ENCODE data around the gene MMD2.

Gene MMD2

DNA sequence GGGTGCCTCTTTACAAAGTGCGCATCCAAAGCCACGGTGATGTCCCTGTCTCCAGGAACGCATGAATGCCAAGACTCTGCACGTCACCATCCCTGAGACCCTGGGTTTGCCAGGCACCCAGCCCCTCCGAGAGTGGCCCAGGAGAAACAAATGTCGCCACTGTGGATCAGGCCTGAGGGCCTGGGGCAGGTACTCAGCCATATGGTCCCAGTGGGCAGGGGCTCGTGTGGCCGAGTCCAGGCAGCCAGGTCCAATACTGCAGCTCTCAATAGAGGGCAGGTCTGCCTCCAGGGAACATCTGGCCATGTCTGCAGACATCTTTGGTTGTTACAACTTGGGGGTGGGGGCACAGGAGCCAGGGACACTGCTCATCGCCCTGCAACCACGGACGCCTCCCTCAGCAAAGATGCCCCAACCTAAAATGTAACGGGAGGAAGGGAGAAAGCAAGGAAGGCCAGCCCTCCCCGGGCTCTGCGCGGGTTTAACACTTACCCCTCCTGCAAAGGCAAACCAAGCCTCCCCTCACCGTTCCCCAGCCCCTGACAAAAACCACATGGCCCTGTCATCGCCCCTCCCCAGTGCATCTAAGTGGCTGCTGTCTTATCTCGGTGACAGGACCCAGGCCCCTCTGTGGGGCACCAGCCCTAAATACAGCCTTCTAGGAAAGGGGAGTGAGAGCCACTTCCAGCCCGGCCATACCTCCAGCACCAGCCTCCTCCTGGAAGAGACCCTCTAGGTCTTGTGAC is 86.9 kb downstream of the MMD2 start:
- DNase-seq (ENCODE audit: low read depth in 3 of 3, low spot score in 1 of 3) = no peak

DNA sequence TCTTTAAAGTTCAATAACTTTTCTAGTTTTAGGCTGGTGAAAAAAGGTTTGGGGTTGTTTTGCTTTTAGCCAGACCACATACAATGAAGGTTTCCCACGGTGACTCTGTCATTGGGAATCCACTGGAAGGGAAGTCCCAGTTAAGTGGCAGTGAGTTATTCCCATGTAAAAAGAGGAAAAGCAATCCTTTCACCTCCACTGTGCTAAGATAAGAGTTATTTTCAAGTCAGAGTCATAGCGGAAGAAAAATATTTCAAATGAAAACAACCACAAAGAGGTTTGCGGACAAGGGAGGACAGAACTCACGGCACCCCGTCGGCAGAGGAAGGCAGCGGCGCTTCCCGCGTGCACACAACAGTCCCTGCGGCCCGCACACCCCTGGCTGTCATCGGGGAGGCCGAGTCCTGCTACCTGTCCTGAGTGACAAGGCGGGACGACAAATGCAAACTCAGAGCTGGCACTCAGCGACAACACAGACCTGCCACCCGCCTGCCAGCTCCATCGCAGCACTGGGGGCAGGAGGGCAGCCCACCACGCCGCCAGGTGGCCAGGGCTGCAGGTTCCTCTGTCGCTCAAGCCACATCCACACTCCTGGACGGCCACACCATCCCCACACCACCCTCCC is 87.8 kb downstream of the MMD2 start:
- no peak for DNase-seq (ENCODE audit: low read depth in 3 of 3, low spot score in 1 of 3)

DNA sequence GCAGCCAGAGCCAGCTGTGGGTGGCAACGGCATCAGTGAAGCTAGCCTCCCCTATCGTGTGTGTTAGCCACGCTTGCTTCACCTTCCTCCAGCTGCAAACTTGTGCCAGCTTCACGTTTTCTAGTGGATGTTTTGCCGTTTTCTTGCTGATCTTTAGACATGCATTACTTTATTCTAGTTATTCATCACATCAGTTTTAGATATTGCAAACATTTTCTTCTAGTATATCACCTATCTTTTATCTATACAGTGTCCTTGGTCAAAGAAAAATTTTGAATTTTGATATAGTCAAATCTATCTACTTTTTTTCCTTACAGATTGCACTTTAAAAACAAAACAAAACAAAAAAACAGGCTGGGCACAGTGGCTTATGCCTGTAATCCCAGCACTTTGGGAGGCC is 90.5 kb downstream of the MMD2 start:
- DNase-seq (ENCODE audit: low read depth in 3 of 3, low spot score in 1 of 3) = no peak

- no peak for DNase-seq (ENCODE audit: low read depth in 3 of 3, low spot score in 1 of 3)
Measured at GRCh38 chr7:4866528-4867496, 92.2 kb downstream of the MMD2 start.

GRCh38 chr7:4862156-4862555 is 96.8 kb downstream of the MMD2 start:
- DNase-seq (ENCODE audit: low read depth in 3 of 3, low spot score in 1 of 3) = no peak

- no peak for DNase-seq (ENCODE audit: low read depth in 3 of 3, low spot score in 1 of 3)
Measured at GRCh38 chr7:4861673-4862072, 97.3 kb downstream of the MMD2 start, which contains the start of gene PAPOLB. TSS of gene PAPOLB (minus strand) at chr7:4862030. CDS start at chr7:4861810, 220 bp downstream.

GRCh38 chr7:4861227-4861626 is 97.8 kb downstream of the MMD2 start:
- no peak for DNase-seq (ENCODE audit: low read depth in 3 of 3, low spot score in 1 of 3)

GRCh38 chr7:4857189-4857588 is 101.8 kb downstream of the MMD2 start:
- no peak for DNase-seq (ENCODE audit: low read depth in 3 of 3, low spot score in 1 of 3)

- no peak for DNase-seq (ENCODE audit: low read depth in 3 of 3, low spot score in 1 of 3)
Measured at GRCh38 chr7:4856336-4857057, 102.5 kb downstream of the MMD2 start.

Data from stimulated activated CD4-positive, alpha-beta T cell treated with anti-CD3 and anti-CD28 coated beads, TNF-alpha, amount 100 ng/mL, for 1 hour (primary cell).